ENCODE results near the gene NALCN.

NALCN gene

GRCh38 chr13:101416181-101417042, at the start of gene NALCN:
Gene NALCN, minus strand, starts transcription at chr13:101416508. Its CDS starts 17,382 bp downstream, at chr13:101399126.
- DNase-seq (ENCODE audit: low read depth in 2 of 2): no peak

- DNase-seq (ENCODE audit: low read depth in 2 of 2): no peak
These were observed 49.6 kb upstream of the NALCN start for GRCh38 chr13:101465877-101466276.

GRCh38 chr13:101457176-101457575, 40.9 kb upstream of the NALCN start:
- no peak for DNase-seq (ENCODE audit: low read depth in 2 of 2)

- no peak for DNase-seq (ENCODE audit: low read depth in 2 of 2)
These were observed 39.6 kb upstream of the NALCN start for GRCh38 chr13:101455863-101456262.

- no peak for DNase-seq (ENCODE audit: low read depth in 2 of 2)
These were observed 38.5 kb upstream of the NALCN start for GRCh38 chr13:101454767-101455166.

GRCh38 chr13:101453784-101454201, 37.5 kb upstream of the NALCN start:
- DNase-seq (ENCODE audit: low read depth in 2 of 2): no peak

- no peak for DNase-seq (ENCODE audit: low read depth in 2 of 2)
These were observed 36.5 kb upstream of the NALCN start, which contains the start of gene ITGBL1 for GRCh38 chr13:101452519-101453485. Gene ITGBL1, plus strand, starts transcription at chr13:101452675. Its CDS starts 159 bp downstream, at chr13:101452834.

- no peak for DNase-seq (ENCODE audit: low read depth in 2 of 2)
These were observed 35.3 kb upstream of the NALCN start for GRCh38 chr13:101451641-101452040.

GRCh38 chr13:101450749-101451130, 34.4 kb upstream of the NALCN start:
- DNase-seq (ENCODE audit: low read depth in 2 of 2): no peak

GRCh38 chr13:101449790-101450748, 33.8 kb upstream of the NALCN start:
- no peak for DNase-seq (ENCODE audit: low read depth in 2 of 2)

GRCh38 chr13:101447852-101448251, 31.5 kb upstream of the NALCN start:
- no peak for DNase-seq (ENCODE audit: low read depth in 2 of 2)

GRCh38 chr13:101434486-101434885, 18.2 kb upstream of the NALCN start:
- no peak for DNase-seq (ENCODE audit: low read depth in 2 of 2)

- no peak for DNase-seq (ENCODE audit: low read depth in 2 of 2)
These were observed 17.6 kb upstream of the NALCN start for GRCh38 chr13:101433895-101434294.

- DNase-seq (ENCODE audit: low read depth in 2 of 2): no peak
These were observed 13.4 kb upstream of the NALCN start for GRCh38 chr13:101429733-101430132.

GRCh38 chr13:101425623-101426022, 9.3 kb upstream of the NALCN start:
- DNase-seq (ENCODE audit: low read depth in 2 of 2): no peak

- DNase-seq (ENCODE audit: low read depth in 2 of 2): no peak
These were observed 8.8 kb upstream of the NALCN start for GRCh38 chr13:101425156-101425471.

- no peak for DNase-seq (ENCODE audit: low read depth in 2 of 2)
These were observed 8.3 kb upstream of the NALCN start for GRCh38 chr13:101424381-101425155.

- DNase-seq (ENCODE audit: low read depth in 2 of 2): no peak
These were observed 7.6 kb upstream of the NALCN start for GRCh38 chr13:101423872-101424271.

GRCh38 chr13:101417501-101417900, 1.2 kb upstream of the NALCN start:
- no peak for DNase-seq (ENCODE audit: low read depth in 2 of 2)

- DNase-seq (ENCODE audit: low read depth in 2 of 2): no peak
These were observed 717 bp upstream of the NALCN start for GRCh38 chr13:101417043-101417406.

Measured in stimulated activated CD4-positive, alpha-beta T cell treated with anti-CD3 and anti-CD28 coated beads, Interleukin-12 subunit alpha, Interleukin-12 subunit beta, amount 100 ng/mL, for 24 hours (primary cell).